Measurements from ENCODE around the gene REM1.

The REM1 gene

DNA sequence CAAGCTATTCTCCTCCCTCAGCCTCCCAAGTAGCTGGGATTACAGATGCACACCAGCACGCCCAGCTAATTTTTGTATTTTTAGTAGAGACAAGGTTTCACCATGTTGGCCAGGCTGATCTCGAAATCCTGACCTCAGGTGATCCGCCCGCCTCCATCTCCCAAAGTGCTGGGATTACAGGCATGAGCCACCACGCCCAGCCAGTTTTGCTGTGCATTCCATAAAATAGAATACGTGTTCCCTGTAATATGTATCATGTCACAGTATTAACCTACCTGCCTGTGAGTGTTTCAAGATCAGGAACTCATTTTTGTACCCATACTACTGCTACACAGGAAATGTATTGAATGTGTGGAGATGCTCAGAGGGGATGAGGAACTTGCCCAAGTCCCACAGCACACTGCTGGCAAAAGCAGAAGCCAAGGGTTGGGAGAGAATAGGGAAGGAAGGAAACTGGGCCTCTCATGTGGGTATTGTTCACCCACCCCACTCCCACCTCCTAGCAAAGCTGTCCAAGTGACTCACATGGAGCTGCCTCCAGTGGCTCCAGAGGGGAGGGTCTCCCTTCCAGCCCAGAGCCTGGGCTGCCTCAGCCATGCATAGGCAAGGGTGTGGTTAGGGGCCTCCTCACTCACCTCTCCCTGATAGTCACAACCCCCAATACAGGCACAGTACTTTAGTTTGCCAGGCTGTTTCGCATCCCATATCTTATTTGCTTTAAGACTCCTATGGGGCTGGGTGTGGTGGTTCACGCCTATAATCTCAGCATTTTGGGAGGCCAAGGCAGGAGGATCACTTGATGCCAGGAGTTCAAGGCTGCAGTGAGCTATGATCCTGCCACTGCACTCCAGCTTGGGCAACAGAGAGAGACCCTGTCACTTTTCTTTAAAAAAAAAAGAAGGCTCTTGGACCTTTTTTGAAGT lies 48.5 kb downstream of the REM1 start:
- no peak for DNase-seq

GRCh38 chr20:31527266-31527665 lies 52.2 kb downstream of the REM1 start:
- no peak for DNase-seq
